ENCODE data around the gene ASB18. TPM values are rescaled to one million over a fixed set of nuclear protein-coding genes. Genes with fewer than 3 reads are reported as not detected.

ASB18 gene
- total and polyA plus RNA-seq, 2 of the 8 experiments (the other 6 are each of a cell fraction or from before 2014, with no cell fraction given): not detected

DNA sequence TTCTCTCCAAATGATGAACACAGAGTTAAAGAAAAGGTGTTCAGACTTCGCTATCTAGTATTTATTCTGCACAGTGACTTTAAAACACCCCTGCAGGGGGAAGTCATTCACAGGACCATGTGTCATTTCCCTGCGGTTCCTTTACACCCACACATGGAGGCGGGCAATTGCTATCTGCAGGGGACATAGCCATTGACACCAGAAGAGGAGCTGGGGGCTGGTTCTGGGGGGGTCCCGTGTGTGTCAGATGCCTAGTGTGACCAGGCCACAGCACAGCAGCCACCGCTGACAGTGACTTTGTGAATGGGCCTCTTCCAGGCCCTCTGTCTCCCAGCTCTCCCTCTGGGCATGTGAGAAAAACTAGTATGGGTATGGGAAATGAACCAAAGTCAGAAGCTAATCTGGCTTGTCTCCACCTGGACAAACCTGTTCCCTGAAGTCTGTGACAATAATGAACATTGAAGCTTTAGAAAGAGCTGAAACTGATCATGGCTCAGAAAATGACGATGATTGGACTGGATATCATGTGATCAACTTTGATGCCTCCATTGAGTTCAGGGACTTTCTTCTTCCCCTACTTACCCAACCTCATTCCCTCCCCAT, 88.6 kb downstream of the ASB18 start (continued):
- TF ChIP-seq, protein P1, sequence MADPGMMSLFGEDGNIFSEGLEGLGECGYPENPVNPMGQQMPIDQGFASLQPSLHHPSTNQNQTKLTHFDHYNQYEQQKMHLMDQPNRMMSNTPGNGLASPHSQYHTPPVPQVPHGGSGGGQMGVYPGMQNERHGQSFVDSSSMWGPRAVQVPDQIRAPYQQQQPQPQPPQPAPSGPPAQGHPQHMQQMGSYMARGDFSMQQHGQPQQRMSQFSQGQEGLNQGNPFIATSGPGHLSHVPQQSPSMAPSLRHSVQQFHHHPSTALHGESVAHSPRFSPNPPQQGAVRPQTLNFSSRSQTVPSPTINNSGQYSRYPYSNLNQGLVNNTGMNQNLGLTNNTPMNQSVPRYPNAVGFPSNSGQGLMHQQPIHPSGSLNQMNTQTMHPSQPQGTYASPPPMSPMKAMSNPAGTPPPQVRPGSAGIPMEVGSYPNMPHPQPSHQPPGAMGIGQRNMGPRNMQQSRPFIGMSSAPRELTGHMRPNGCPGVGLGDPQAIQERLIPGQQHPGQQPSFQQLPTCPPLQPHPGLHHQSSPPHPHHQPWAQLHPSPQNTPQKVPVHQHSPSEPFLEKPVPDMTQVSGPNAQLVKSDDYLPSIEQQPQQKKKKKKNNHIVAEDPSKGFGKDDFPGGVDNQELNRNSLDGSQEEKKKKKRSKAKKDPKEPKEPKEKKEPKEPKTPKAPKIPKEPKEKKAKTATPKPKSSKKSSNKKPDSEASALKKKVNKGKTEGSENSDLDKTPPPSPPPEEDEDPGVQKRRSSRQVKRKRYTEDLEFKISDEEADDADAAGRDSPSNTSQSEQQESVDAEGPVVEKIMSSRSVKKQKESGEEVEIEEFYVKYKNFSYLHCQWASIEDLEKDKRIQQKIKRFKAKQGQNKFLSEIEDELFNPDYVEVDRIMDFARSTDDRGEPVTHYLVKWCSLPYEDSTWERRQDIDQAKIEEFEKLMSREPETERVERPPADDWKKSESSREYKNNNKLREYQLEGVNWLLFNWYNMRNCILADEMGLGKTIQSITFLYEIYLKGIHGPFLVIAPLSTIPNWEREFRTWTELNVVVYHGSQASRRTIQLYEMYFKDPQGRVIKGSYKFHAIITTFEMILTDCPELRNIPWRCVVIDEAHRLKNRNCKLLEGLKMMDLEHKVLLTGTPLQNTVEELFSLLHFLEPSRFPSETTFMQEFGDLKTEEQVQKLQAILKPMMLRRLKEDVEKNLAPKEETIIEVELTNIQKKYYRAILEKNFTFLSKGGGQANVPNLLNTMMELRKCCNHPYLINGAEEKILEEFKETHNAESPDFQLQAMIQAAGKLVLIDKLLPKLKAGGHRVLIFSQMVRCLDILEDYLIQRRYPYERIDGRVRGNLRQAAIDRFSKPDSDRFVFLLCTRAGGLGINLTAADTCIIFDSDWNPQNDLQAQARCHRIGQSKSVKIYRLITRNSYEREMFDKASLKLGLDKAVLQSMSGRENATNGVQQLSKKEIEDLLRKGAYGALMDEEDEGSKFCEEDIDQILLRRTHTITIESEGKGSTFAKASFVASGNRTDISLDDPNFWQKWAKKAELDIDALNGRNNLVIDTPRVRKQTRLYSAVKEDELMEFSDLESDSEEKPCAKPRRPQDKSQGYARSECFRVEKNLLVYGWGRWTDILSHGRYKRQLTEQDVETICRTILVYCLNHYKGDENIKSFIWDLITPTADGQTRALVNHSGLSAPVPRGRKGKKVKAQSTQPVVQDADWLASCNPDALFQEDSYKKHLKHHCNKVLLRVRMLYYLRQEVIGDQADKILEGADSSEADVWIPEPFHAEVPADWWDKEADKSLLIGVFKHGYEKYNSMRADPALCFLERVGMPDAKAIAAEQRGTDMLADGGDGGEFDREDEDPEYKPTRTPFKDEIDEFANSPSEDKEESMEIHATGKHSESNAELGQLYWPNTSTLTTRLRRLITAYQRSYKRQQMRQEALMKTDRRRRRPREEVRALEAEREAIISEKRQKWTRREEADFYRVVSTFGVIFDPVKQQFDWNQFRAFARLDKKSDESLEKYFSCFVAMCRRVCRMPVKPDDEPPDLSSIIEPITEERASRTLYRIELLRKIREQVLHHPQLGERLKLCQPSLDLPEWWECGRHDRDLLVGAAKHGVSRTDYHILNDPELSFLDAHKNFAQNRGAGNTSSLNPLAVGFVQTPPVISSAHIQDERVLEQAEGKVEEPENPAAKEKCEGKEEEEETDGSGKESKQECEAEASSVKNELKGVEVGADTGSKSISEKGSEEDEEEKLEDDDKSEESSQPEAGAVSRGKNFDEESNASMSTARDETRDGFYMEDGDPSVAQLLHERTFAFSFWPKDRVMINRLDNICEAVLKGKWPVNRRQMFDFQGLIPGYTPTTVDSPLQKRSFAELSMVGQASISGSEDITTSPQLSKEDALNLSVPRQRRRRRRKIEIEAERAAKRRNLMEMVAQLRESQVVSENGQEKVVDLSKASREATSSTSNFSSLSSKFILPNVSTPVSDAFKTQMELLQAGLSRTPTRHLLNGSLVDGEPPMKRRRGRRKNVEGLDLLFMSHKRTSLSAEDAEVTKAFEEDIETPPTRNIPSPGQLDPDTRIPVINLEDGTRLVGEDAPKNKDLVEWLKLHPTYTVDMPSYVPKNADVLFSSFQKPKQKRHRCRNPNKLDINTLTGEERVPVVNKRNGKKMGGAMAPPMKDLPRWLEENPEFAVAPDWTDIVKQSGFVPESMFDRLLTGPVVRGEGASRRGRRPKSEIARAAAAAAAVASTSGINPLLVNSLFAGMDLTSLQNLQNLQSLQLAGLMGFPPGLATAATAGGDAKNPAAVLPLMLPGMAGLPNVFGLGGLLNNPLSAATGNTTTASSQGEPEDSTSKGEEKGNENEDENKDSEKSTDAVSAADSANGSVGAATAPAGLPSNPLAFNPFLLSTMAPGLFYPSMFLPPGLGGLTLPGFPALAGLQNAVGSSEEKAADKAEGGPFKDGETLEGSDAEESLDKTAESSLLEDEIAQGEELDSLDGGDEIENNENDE (IDR thresholded peaks at IDR 0.05; ENCODE audit: insufficient replicate concordance, low read length): no peak
- TF ChIP-seq SUZ12 (IDR thresholded peaks at IDR 0.05; ENCODE audit: low read length): no peak

All from H1 (cell line).